ENCODE measurements around the gene SEC16A.

GRCh38 chr9:136486131-136486530, 3.3 kb upstream of the SEC16A start:
- TF ChIP-seq CTCF (IDR thresholded peaks at IDR 0.05) (no peak), POLR2A (IDR thresholded peaks at IDR 0.05) (no peak), EP300 (IDR thresholded peaks at IDR 0.05) (no peak), POLR2AphosphoS5 (IDR thresholded peaks at IDR 0.05) (no peak)

Data from stomach (tissue), 4 donors.